IPS DF 6.9 (cell line): ENCODE measurements around the gene PHF12.
"Not testable (repeated sequence)": the region's sequence is repeated elsewhere in the genome, so short reads cannot be mapped to it uniquely, and the experiment has no call there.

Experiments
- DNase-seq: peaks from one replicate; pipeline ENCODE4 v3.0.0-alpha.2; 2013; ENCODE audit warnings: low read depth, low spot score
- H3K27ac ChIP-seq: one replicate; pipeline ENCODE4 v1.5.1; 2013; ENCODE audit warnings: low read length, control low read depth
- H3K27me3 ChIP-seq: 2 replicates; pipeline ENCODE4 v1.6.1; 2013; ENCODE audit warnings: mild to moderate bottlenecking, low read length; ENCODE audit not compliant: control insufficient read depth, insufficient read depth
- H3K36me3 ChIP-seq: 2 replicates; pipeline ENCODE4 v1.6.1; 2013; ENCODE audit warnings: low read length; ENCODE audit not compliant: control insufficient read depth, insufficient read depth
- H3K4me1 ChIP-seq: 2 replicates; pipeline ENCODE4 v1.6.1; 2013; ENCODE audit warnings: low read length; ENCODE audit not compliant: control insufficient read depth, insufficient read depth
- H3K4me3 ChIP-seq: 2 replicates; pipeline ENCODE4 v1.5.1; 2013; ENCODE audit warnings: mild to moderate bottlenecking, low read length
- H3K9me3 ChIP-seq: 2 replicates; pipeline ENCODE4 v1.6.1; 2013; ENCODE audit warnings: low read length, inconsistent platforms; ENCODE audit not compliant: control insufficient read depth, insufficient read depth
- WGBS: extraction: QIAGEN DNeasy Blood & Tissue Kit; methylation state at CpG from one replicate; pipeline ENCODE4 v1.1.7; 2013; ENCODE audit warnings: mixed read lengths, missing lambda C conversion rate; ENCODE audit not compliant: insufficient read length, insufficient coverage; 5-methylcytosine and 5-hydroxymethylcytosine counted together

Gene PHF12

GRCh38 chr17:28882154-28882895 is 69.0 kb downstream of the PHF12 start:
- Histone ChIP-seq H3K36me3 (peaks cover 23% of the 10 kb centered on the region), H3K27ac (no peak overlapping the region), H3K27me3 (no peaks in the 10 kb centered on the region), H3K9me3 (no peaks in the 10 kb centered on the region), H3K4me3 (no peak overlapping the region), H3K4me1 (no peaks in the 10 kb centered on the region; the same call in 1 of the 2 replicates)
- DNase-seq, result no peak
- WGBS, result no CpG with 5 or more reads among the region's 18 CpGs

DNA sequence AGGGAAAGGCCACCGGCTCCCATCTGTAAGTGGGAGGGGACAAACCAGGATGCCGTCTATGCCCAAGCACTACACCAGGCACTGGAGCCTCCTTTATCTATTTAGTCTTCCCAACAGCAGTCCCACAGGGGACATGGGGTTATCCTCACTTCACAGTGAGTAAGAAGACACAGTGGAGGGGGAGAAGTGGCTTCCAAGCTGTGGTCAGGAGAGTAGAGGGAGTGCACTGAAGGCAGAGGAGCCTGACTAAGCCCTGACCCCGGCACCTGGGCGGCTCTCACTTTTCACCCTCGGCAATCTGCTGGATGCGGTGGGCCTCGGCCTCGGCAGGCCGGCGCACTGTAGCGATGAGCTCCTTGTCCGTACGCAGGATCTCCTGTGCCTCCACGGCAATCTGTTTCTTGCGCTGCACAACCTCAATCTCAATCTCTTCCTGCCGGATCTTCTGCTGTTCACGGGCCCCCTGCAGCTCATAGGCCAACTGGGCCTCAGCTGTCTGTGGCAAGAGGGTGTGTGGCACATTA is 69.7 kb downstream of the PHF12 start:
- H3K4me1 ChIP-seq, result no peaks in the 10 kb centered on the region; the same call in 1 of the 2 replicates
- H3K4me3 ChIP-seq, result no peak overlapping the region
- DNase-seq, result no peak
- no peaks in the 10 kb centered on the region for H3K9me3 ChIP-seq
- H3K36me3 ChIP-seq, result peaks cover 23% of the 10 kb centered on the region
- H3K27ac ChIP-seq, result no peak overlapping the region
- WGBS, result no CpG with 5 or more reads among the region's 17 CpGs
- H3K27me3 ChIP-seq, result no peaks in the 10 kb centered on the region

- no CpG with 5 or more reads among the region's 10 CpGs for WGBS
- H3K4me1 ChIP-seq, result no peaks in the 10 kb centered on the region; the same call in 1 of the 2 replicates
These were observed 70.8 kb downstream of the PHF12 start for GRCh38 chr17:28880572-28880945.

DNA sequence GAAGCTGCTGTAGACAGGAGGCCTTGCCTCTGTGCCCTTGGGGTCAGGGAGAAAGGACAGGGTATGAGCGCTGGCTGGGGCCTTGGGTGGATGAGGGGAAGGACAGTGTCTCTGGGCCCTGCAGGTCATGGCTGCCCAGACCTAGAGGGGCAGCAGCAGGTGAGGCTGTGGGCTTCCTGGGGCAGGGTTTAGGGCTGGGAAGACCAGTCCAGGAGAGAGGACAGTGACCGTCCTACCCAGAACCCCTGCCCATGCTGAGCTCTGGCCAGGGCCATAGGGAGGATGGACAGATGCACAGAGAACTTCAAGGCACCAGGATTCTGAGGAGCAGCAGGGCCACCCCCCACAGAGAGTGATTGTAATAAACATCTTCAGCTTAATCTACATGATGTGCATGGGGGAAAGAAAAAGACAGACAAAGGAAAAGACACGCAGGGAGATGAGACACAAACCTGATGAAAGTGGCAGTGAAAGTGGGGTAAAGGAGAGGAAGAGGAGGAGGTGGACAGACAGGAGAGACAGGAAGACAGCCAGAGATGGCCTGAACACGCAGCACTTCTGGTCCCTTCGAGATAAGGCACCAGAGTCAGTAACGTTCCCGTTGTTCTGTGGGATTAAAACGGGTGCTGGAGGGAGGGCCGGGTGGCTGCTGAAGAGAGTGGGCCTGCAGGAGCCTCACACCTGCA is 71.3 kb downstream of the PHF12 start:
- Histone ChIP-seq H3K36me3 (peaks cover 23% of the 10 kb centered on the region), H3K27ac (no peak overlapping the region), H3K9me3 (no peaks in the 10 kb centered on the region)

More at GRCh38 chr17:28880572-28880945, 70.8 kb downstream of the PHF12 start:
- Histone ChIP-seq H3K9me3 (no peaks in the 10 kb centered on the region), H3K36me3 (peaks cover 23% of the 10 kb centered on the region), H3K27me3 (no peaks in the 10 kb centered on the region), H3K27ac (no peak overlapping the region), H3K4me3 (no peak overlapping the region)
- no peak for DNase-seq

GRCh38 chr17:28878981-28879380 is 72.3 kb downstream of the PHF12 start:
- Histone ChIP-seq H3K36me3 (peaks cover 23% of the 10 kb centered on the region), H3K27ac (no peak overlapping the region), H3K4me3 (no peak overlapping the region), H3K9me3 (no peaks in the 10 kb centered on the region), H3K27me3 (no peaks in the 10 kb centered on the region), H3K4me1 (no peaks in the 10 kb centered on the region; the same call in 1 of the 2 replicates)
- WGBS, result no CpG with 5 or more reads among the region's 4 CpGs
- DNase-seq, result no peak

More for the DNA sequence above, 71.3 kb downstream of the PHF12 start:
- Histone ChIP-seq H3K27me3 (no peaks in the 10 kb centered on the region), H3K4me3 (no peak overlapping the region), H3K4me1 (no peaks in the 10 kb centered on the region; the same call in 1 of the 2 replicates)
- no CpG with 5 or more reads among the region's 9 CpGs for WGBS
- no peak for DNase-seq

DNA sequence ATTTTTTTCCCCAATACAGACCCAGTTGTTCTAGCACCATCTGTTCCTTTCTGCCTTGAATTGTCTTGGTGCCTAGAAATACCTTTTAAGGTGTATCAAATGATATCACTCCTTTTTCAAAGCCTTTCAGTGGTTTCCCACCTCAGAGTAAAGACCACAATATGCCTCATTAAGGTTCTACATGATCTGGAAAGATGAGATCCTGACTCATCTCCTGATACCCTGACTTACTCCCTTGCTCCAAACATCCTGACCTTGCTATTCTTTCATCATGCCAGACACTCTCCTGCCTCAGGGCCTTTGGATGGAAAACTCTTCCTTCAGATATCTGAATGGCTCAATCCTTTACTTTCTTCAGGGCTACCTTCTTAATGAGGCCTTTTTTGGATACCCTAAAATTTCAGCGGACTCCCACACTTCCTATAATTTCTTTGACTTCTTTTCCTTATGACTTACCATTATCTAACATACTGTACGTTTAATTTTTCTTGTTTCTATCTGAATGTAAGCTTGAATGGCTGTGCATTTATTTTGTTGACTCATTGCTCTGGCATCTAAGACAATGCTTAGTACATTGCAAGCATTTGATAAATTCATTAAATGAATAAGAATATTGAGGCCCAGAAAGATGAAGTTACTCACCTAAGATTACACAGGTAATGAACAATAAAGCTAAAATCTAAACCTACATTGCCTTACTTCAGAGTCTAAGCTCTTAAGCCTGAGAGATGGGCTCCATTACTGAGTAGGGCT is 73.0 kb downstream of the PHF12 start:
- Histone ChIP-seq H3K4me1 (no peaks in the 10 kb centered on the region; the same call in 1 of the 2 replicates), H3K27me3 (no peaks in the 10 kb centered on the region), H3K27ac (no peak overlapping the region), H3K36me3 (peaks cover 23% of the 10 kb centered on the region), H3K4me3 (no peak overlapping the region), H3K9me3 (no peaks in the 10 kb centered on the region)
- DNase-seq, result no peak
- 100% methylated on average over 1 of the region's 2 CpGs for WGBS

GRCh38 chr17:28877150-28877711 is 74.1 kb downstream of the PHF12 start:
- WGBS, result no CpG with 5 or more reads among the region's 6 CpGs
- H3K27ac ChIP-seq, H3K9me3 ChIP-seq, H3K27me3 ChIP-seq, DNase-seq, H3K4me3 ChIP-seq, H3K4me1 ChIP-seq: not testable (repeated sequence)
- H3K36me3 ChIP-seq, result peaks cover 19% of the 10 kb centered on the region

GRCh38 chr17:28875848-28876550 is 75.3 kb downstream of the PHF12 start:
- no CpG with 5 or more reads among the region's 1 CpG for WGBS
- H3K4me3 ChIP-seq, result no peak overlapping the region
- DNase-seq, result no peak
- no peak overlapping the region for H3K27ac ChIP-seq
- no peaks in the 10 kb centered on the region for H3K9me3 ChIP-seq
- H3K36me3 ChIP-seq, result peaks cover 8% of the 10 kb centered on the region
- no peaks in the 10 kb centered on the region for H3K27me3 ChIP-seq
- H3K4me1 ChIP-seq, result no peaks in the 10 kb centered on the region; the same call in 1 of the 2 replicates

GRCh38 chr17:28874750-28875149 is 76.6 kb downstream of the PHF12 start:
- Histone ChIP-seq H3K36me3 (no peaks in the 10 kb centered on the region; the same call in 1 of the 2 replicates), H3K27me3 (no peaks in the 10 kb centered on the region), H3K4me1 (no peaks in the 10 kb centered on the region; the same call in 1 of the 2 replicates), H3K4me3 (no peak overlapping the region), H3K27ac (no peak overlapping the region), H3K9me3 (no peaks in the 10 kb centered on the region)
- no peak for DNase-seq
- WGBS, result no CpG with 5 or more reads among the region's 3 CpGs
